BJ (cell line): Measurements from ENCODE around the gene ADGRV1. TPM values are rescaled to one million over a fixed set of nuclear protein-coding genes. Genes with fewer than 3 reads are reported as not detected.

ENCODE experiments used
- CTCF ChIA-PET: fragments of 350-600 bp; formaldehyde crosslinking; extraction: SDS; loops from one replicate; lab custom pipeline; 2021; ENCODE audit warnings: antibody characterized with exemption, inconsistent platforms; lab: Yijun Ruan, JAX
- POLR2A ChIA-PET: fragments of 300-600 bp; sonication (Branson Sonifier 250); formaldehyde crosslinking; extraction: SDS; loops from one replicate; lab custom pipeline; 2021; ENCODE audit warnings: antibody characterized with exemption; lab: Charles Lee
- DNase-seq: peaks from one replicate; pipeline ENCODE4 v3.0.0-alpha.2; 2011; ENCODE audit warnings: low read depth
- H3K27me3 ChIP-seq: 2 replicates; pipeline ENCODE4 v1.6.0; 2011; ENCODE audit warnings: low read length; ENCODE audit not compliant: control insufficient read depth, insufficient read depth
- H3K36me3 ChIP-seq: 2 replicates; pipeline ENCODE4 v1.5.1; 2011; ENCODE audit warnings: low read length; ENCODE audit not compliant: control insufficient read depth, insufficient read depth
- H3K4me3 ChIP-seq: 2 replicates; pipeline ENCODE4 v1.5.1; 2011; ENCODE audit warnings: low read depth, mild to moderate bottlenecking, control low read depth, low read length
- polyA plus RNA-seq: library from polyadenylated mRNA; depleted of rRNA; stranded (reverse); fragments of >200 nt; gene quantifications from 2 replicates; pipeline ENCODE4 v1.2.3, GENCODE V29; 2011
- TF ChIP-seq, protein P1 (sequence below): IDR thresholded peaks from 2 replicates; pipeline ENCODE4 v1.5.1; 2011; ENCODE audit warnings: low read depth, mild to moderate bottlenecking, control low read depth, inconsistent platforms, low read length, moderate library complexity; ENCODE audit not compliant: insufficient read depth

The ADGRV1 gene
- polyA plus RNA-seq, 1 experiment: 0.15 TPM

DNA sequence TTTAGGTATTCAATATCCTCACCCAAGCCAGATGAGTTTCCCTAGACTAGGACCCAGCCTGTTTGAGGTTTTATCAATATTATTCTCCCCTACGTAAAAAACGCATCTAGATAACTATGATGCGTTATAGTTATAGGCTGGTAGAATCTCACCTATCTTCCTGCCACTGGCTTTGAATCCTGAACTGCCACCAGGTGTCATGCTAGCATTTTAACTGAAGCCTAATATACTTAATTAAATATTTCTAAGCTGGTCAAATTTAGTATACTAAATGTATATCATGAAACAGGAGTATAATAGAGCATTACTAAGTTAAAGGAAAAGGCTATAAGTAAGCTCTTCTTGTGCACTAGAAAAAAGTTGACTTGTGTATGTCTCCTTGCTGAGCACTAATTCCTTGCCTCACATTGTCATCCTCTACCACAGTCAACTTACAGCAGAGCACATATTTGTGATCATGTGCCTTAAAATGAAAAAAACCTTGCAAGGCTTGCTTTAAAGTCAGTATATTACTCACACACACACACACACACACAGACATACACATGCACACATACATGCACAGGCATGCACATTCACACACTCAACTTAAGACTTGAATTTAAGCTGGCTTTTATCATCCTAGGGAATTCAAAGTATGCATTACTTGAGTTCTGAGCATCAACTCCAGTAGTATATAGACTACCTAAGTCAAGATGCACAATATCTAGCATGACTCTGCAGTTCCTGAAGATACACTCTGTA is 303.4 kb downstream of the ADGRV1 start:
- no peak overlapping the region for H3K4me3 ChIP-seq
- no peaks in the 10 kb centered on the region for H3K27me3 ChIP-seq
- POLR2A ChIA-PET: no interaction called here
- no peak for DNase-seq
- TF ChIP-seq, protein P1, sequence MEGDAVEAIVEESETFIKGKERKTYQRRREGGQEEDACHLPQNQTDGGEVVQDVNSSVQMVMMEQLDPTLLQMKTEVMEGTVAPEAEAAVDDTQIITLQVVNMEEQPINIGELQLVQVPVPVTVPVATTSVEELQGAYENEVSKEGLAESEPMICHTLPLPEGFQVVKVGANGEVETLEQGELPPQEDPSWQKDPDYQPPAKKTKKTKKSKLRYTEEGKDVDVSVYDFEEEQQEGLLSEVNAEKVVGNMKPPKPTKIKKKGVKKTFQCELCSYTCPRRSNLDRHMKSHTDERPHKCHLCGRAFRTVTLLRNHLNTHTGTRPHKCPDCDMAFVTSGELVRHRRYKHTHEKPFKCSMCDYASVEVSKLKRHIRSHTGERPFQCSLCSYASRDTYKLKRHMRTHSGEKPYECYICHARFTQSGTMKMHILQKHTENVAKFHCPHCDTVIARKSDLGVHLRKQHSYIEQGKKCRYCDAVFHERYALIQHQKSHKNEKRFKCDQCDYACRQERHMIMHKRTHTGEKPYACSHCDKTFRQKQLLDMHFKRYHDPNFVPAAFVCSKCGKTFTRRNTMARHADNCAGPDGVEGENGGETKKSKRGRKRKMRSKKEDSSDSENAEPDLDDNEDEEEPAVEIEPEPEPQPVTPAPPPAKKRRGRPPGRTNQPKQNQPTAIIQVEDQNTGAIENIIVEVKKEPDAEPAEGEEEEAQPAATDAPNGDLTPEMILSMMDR: no peak
- CTCF ChIA-PET: interaction anchor here (0.6 to 1.2 kb wide), 4 partner anchors 61 to 557 kb away, joined by 3 to 7 read pairs (median 3); no protein-coding TSS in a partner anchor
- H3K36me3 ChIP-seq: no peaks in the 10 kb centered on the region

DNA sequence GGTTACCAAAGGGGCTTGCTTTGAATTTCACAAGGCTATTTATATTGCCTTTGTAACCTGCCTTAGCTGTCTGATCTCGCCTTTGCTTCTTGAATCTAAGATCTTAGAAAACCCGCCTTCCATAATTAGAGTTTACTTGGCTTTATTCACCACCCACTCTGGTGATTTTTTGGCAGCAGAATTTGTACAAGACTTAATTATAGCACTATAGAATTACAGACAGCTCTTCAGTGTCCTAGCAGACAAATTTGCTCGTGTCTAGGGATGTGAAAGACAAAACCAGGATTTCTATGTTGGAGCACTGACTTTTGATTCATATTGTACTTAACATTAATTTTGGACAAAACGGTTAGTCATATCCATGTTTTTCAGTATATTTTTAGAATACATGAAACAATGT is 306.6 kb downstream of the ADGRV1 start:
- no peak for DNase-seq
- POLR2A ChIA-PET: no interaction called here
- Histone ChIP-seq H3K36me3 (no peaks in the 10 kb centered on the region), H3K27me3 (no peaks in the 10 kb centered on the region), H3K4me3 (no peak overlapping the region)
- CTCF ChIA-PET: interaction anchor here (0.8 to 5.1 kb wide), 13 partner anchors 11 to 777 kb away, joined by 3 to 46 read pairs (median 4); partner anchors contain the start of gene ARRDC3
- TF ChIP-seq, protein P1: no peak

DNA sequence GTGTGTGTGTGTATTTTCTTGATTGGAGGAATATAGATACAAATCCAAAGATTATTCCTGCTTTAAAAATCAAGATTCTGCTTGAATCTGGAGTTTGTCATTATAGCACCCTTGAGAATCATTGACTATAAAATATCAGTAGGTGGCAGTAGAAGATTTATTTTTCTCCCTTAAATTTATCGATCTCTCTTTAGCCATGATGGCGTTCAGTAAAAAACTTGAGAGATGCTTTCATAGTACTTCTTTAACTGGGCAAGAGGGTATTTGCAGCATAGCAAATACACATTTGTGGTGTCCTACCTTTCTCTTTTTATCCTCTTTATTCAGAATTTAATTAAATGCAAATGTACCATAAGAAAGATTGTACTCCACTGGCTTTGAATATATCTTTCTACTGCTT is 307.7 kb downstream of the ADGRV1 start:
- Histone ChIP-seq H3K27me3 (no peaks in the 10 kb centered on the region), H3K4me3 (no peak overlapping the region), H3K36me3 (no peaks in the 10 kb centered on the region)
- DNase-seq: no peak
- TF ChIP-seq, protein P1: peak; percentile 34
- ChIA-PET CTCF (interaction anchor here (0.6 to 5.1 kb wide), 20 partner anchors 8 to 775 kb away, joined by 3 to 46 read pairs (median 4); partner anchors contain the start of gene ARRDC3), POLR2A (no interaction called here)

DNA sequence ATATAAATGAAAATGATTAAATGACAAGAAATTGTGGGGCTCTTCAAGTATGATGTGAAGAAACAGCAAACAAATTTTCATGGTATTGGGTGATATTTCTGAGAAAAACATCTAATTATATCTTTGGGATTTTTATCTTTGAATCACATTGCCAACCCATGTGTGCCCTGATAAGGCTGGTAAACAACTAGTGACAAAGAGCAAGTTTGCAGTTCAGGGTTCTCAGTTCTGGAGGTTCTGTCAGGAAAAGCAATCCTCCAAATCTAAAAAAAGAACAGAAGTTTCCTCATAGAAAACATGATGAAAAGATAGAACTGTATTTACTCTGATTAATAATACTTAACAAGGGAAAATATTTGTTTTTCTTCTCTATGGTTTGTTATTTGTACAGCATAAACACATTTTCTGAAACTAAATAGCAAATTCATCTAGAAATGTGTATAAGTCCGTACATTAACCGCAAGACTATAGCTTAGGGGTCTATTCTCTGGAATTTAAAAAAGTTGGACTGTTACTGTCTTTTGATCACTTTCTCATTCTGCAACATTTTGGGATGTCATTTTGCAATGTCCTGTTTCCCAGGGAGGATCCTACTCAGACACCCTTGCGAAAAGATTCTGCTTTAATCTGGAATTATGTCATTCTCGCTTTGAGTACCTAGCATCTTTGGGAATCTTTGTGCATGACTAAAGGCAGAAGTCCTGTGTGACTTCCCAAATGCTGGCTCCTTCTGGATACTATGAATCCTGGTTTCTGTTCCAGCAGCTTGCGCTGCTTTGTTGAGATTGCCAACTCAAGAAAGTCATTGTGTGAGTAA is 308.5 kb downstream of the ADGRV1 start:
- TF ChIP-seq, protein P1: no peak
- ChIA-PET POLR2A (no interaction called here), CTCF (interaction anchor here (0.6 to 5.1 kb wide), 11 partner anchors 9 to 633 kb away, joined by 3 to 46 read pairs (median 4); partner anchors contain the start of gene ARRDC3)
- no peaks in the 10 kb centered on the region for H3K27me3 ChIP-seq
- no peak for DNase-seq
- H3K4me3 ChIP-seq: no peak overlapping the region
- H3K36me3 ChIP-seq: no peaks in the 10 kb centered on the region

DNA sequence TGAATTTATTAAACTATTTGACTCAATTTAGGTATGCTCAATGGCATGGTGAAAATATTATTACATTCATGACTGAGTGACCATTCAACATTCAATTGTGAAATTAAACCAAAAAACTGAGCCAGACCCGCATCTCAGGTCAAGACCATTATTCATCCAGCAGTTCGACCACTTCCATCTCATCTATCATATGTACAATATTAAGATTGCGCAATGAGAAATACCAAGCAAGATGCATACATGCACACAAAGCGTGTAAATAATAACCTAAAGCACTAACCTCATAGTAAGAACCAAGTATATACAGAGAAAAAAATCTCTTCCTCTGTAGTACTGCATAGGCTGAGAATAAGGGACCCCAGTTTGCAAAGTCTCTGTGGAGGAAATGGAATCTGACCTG is 310.2 kb downstream of the ADGRV1 start:
- no peak for DNase-seq
- Histone ChIP-seq H3K27me3 (no peaks in the 10 kb centered on the region), H3K4me3 (no peak overlapping the region), H3K36me3 (no peaks in the 10 kb centered on the region)
- CTCF ChIA-PET: interaction anchor here (0.7 kb wide), 1 partner anchor 516 kb away, joined by 3 read pairs; no protein-coding TSS in a partner anchor
- POLR2A ChIA-PET: no interaction called here
- TF ChIP-seq, protein P1: no peak
